Measurements from ENCODE around the gene PTPRJ. TPM values are rescaled to one million over a fixed set of nuclear protein-coding genes. Genes with fewer than 3 reads are reported as not detected.
A peak's percentile ranks its signal among the peaks of the same experiment; 100 is the strongest.

The PTPRJ gene
- total RNA-seq, 2 experiments from 2014 or later: 74.3 to 80.5 TPM

DNA sequence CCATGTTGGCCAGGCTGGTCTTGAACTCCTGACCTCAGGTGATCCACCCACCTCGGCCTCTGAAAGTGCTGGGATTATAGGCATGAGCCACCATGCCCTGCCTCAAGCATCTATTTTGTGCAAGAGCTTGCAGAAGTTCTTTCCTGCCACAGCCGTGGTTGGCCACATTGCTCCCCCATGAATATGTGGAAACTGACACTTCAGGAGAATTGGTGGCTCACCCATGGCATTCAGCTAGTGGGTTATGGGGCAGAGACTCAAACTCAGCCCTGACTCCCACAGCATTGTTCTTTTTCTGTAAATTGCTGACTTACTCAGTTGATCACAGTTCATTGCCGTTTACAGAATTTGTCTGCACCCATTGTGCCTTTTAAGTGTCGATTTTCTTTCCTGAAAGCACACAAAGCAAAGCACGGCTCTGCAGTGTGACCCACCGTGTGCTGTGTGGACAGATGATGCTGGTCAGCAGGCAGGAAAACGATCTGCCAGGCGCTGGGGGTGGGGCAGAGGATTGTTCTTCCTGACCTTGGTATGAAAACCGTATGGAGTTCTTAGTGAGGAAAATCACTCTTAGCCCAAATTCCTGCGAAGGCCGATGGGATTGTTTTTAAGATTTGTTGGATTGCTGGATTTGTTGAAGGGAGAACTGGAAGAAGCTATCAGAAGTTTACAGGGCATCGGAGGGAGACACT, 115.6 kb downstream of the PTPRJ start:
- Mint-ChIP-seq H3K27me3 (no peaks in the 10 kb centered on the region), H3K9me3 (ENCODE audit: low read depth) (no peaks in the 10 kb centered on the region), H3K4me3 (no peak overlapping the region), H3K4me1 (peaks cover 60% of the 10 kb centered on the region), H3K27ac (no peak overlapping the region), H3K36me3 (peaks cover 12% of the 10 kb centered on the region)
- DNase-seq: no peak
- CTCF ChIA-PET: interaction anchor here (1.1 to 1.2 kb wide), 2 partner anchors 12 to 160 kb away, joined by 3 read pairs; no protein-coding TSS in a partner anchor
- ATAC-seq: no peak

DNA sequence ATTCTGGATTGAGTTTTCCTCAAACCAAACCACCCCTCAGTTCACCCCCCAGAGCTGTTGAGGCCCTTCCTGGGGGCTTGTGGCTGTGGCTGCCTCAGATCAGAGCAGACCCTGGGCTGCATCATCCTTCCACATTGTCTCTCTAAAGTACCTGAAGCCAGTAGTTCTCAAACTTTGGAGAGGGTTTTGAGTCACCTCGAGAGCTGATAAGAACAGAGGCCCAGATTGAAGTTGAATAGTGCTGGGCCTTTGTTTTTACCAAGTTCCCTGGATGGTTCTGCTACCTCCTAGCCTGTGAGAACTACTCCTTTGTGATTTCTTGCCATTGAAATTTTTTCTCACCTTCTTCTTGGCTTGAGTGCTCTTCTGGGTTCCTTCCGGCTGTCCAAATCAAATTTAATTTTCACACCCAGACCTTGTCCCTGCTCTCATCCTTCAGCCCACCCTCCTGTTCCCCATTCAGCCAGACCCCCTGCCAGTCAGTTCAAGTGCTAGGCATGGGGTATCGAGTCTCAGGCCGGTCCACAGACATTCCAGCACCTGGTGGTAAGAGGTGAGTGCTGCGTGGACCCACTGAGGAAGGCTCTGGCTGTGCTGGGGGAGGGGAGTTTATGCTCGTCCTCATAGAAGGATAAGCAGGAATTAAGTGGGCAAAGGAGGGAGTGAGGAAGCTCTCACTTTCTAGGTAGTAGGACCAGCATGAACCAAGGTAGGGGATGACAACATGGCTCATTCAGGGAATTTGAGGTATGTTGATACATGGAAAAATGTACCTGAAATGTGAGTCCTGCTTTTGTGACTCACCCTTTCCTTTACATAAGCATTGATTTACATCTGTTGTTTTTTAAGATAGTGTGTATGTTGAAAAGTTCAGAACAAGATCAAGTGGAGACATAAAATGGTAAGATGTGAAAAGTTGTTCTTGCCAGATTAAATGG, 116.5 kb downstream of the PTPRJ start:
- Mint-ChIP-seq H3K27me3 (no peaks in the 10 kb centered on the region), H3K36me3 (peaks cover 10% of the 10 kb centered on the region), H3K4me3 (no peak overlapping the region), H3K4me1 (peaks cover 58% of the 10 kb centered on the region), H3K9me3 (ENCODE audit: low read depth) (no peaks in the 10 kb centered on the region), H3K27ac (peak overlapping the region; percentile 29)
- DNase-seq: no peak
- CTCF ChIA-PET: interaction anchor here (0.7 to 1.8 kb wide), 5 partner anchors 10 to 722 kb away, joined by 3 to 5 read pairs (median 3); no protein-coding TSS in a partner anchor
- ATAC-seq: no peak

DNA sequence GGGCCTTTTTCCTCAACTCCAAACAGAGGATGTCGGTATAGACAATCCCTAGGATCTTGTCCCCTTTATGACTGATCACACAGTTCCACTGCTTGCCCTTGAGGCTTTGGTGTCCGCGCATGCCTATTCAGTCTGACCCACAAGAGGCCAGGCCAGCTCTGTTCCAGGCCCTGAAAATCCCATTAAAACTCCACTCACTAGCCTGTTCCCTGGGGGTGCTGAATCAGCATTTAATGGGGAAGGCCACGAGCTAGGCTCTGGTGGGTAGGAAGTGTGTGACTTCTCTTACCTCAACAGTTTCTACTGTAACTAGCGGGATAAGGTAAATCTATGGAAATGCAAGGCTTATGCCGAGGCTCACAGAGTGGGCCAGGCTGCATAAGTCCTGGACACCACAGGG, 117.7 kb downstream of the PTPRJ start:
- Mint-ChIP-seq H3K4me1 (peaks cover 58% of the 10 kb centered on the region), H3K36me3 (peaks cover 10% of the 10 kb centered on the region), H3K9me3 (ENCODE audit: low read depth) (no peaks in the 10 kb centered on the region), H3K4me3 (no peak overlapping the region), H3K27ac (no peak overlapping the region), H3K27me3 (no peaks in the 10 kb centered on the region)
- DNase-seq: no peak
- CTCF ChIA-PET: interaction anchor here (0.7 to 1.8 kb wide), 4 partner anchors 9 to 724 kb away, joined by 3 to 5 read pairs (median 3); no protein-coding TSS in a partner anchor
- ATAC-seq: no peak

DNA sequence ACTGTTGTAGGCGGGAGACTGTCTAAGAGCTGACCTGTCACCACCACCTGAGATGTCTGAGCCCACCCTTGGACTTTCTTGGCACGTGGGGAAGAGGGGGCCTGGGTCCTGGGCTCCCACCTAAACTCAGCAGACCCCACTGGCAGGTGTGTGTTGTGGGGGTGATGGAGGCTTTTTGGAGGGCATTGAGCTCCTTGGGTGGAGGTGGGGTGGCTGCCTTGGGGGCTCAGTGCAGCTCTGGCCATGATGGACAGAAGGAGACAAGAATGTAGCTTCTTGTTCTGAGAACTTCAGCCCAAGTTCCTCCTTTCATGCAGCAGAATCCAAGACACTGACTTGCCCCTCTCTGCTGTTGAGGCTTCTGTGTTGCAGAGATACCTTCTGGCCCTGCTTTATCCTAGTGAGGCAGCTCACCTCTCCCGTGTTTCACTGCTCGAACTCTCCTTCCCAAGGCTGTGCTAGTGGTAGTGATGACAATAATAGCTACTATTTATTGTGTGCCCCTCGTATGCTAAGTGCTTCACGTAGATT, 119.6 kb downstream of the PTPRJ start:
- ATAC-seq: no peak
- DNase-seq: peak; percentile 31
- peaks cover 44% of the 10 kb centered on the region for H3K4me1 Mint-ChIP-seq
- no peaks in the 10 kb centered on the region for H3K27me3 Mint-ChIP-seq
- no peak overlapping the region for H3K4me3 Mint-ChIP-seq
- no peak overlapping the region for H3K27ac Mint-ChIP-seq
- no peaks in the 10 kb centered on the region for H3K9me3 Mint-ChIP-seq (ENCODE audit: low read depth)
- peaks cover 5% of the 10 kb centered on the region for H3K36me3 Mint-ChIP-seq
- CTCF ChIA-PET: interaction anchor here (0.6 to 1.5 kb wide), 4 partner anchors 8 to 165 kb away, joined by 3 to 6 read pairs (median 5); no protein-coding TSS in a partner anchor

DNA sequence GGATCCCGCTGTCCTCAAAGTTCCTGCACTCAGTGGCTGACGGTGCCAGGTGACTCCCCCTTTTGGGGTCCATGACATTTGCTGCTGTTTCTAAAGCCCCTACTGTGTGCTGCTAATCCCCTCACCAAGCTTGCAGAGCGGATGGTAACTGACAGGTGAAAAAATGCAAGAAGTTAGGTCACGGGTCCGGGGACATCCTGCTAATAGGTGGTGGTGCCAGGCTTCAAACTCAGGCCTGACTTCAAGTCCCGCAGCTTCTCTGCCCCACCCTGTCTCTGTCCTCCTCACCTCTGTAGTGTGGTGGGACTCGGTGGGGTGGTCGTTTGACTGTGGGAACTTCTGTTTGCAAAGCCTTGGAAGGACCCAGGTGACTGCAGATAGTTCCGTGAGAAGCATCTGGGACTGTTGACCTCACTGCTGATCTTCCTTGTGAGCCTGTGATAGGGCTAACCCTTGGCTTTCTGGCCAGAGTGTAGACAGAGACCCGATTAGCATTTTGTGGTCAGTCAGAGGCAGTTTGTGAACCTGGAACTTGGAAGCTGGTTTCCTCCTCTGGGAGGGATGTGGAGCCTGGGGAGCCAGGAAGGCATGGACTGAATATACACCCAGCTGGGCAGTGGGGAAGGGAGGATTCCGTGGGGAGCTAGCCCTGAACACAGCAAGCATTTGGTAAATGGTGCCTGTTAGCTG, 120.8 kb downstream of the PTPRJ start:
- ATAC-seq (no peak), DNase-seq (peak; percentile 35)
- no peaks in the 10 kb centered on the region for H3K27me3 Mint-ChIP-seq
- H3K4me3 Mint-ChIP-seq: no peak overlapping the region
- peaks cover under 1% of the 10 kb centered on the region for H3K36me3 Mint-ChIP-seq
- CTCF ChIA-PET: interaction anchor here (0.7 to 0.9 kb wide), 2 partner anchors 58 to 163 kb away, joined by 3 read pairs; no protein-coding TSS in a partner anchor
- peaks cover 42% of the 10 kb centered on the region for H3K4me1 Mint-ChIP-seq
- no peaks in the 10 kb centered on the region for H3K9me3 Mint-ChIP-seq (ENCODE audit: low read depth)
- H3K27ac Mint-ChIP-seq: no peak overlapping the region

DNA sequence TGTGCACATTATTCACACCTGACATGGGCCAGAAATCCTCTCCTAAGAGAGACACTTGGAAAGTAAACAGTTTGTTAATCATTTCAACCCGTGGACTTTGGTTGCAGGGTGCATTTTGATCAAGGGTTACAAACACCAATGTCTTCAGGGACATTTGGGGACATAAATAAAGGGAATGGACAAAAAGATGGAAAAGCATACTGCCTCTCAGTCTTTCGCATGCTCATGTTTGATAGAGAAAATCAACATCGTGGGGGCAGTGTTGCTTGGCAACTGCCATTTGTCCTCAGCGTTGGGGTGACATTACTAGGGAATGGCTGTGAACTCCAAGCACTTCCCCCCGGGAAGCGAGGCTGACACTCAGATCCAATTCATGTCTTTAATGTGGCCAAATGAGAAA, 121.6 kb downstream of the PTPRJ start:
- CTCF ChIA-PET: no interaction called here

DNA sequence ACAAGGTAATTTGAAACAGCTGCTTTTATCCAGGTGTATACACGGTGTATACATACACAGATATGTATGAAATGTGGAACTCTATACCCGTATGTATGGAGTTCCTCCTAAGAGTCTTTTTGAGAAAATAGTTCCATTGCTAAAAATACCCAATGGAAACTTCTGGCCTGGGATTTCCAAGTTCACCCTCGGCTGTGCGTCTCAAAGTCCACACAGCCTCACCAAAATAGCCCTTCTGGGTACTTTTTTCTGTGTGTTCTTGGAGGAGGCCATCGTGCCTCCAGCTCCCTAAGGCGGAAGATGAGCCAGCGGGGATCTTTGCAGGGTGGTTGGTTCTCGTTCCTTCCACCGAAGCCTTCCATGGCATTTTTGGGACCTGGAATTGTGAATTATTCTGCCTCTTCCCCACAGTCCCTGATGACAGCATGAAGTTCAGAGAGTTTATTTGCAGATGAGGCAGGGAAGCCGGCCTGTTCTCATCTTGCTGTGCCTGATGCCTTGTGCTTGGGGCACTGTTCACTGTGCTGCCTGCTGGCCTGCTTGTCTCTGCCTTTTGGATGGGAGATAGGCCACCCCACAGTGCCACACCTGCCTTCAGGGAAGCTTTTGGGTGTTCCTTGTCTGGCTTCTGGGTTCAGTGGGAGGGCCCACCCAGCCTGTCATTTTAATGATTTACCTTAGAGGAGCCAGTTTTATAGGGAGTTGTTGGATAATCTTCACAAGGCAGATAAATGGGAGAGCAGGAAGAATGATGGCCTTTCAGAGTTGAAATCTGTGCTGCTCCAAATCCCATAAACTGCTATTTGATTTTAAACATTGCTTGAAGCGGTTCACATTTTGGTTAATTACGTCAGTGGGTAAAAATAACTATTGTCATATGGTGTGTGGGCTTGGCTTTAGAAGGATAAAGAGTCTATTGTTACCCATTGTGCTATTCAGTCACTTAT, 123.5 kb downstream of the PTPRJ start:
- peak; percentile 26 for DNase-seq
- peaks cover 55% of the 10 kb centered on the region for H3K4me1 Mint-ChIP-seq

More for the DNA sequence above, 121.6 kb downstream of the PTPRJ start:
- H3K36me3 Mint-ChIP-seq: no peaks in the 10 kb centered on the region
- H3K27me3 Mint-ChIP-seq: no peaks in the 10 kb centered on the region
- peak; percentile 37 for DNase-seq
- peaks cover 41% of the 10 kb centered on the region for H3K4me1 Mint-ChIP-seq
- H3K27ac Mint-ChIP-seq: no peak overlapping the region
- H3K4me3 Mint-ChIP-seq: no peak overlapping the region
- H3K9me3 Mint-ChIP-seq (ENCODE audit: low read depth): no peaks in the 10 kb centered on the region
- no peak for ATAC-seq

DNA sequence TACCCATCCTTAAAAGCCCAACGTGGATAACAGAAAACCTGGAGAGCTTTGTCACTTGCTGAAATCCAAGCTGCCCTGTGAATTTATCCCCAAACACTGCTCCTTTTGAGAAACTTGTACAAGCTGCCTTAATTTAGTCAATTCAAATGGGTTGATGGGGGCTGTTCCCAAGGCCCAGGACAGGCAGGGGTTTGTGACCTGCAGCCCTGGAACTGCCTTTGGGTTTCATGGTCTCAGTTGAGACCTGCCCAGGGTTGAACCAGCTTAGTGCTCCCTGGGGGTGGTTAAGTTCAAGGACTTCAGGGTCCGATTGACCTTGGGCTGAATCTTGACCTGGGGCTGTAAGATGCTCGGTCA, 124.2 kb downstream of the PTPRJ start:
- CTCF ChIA-PET: interaction anchor here (7.9 to 13.6 kb wide), 2 partner anchors 47 to 169 kb away, joined by 65 to 226 read pairs; no protein-coding TSS in a partner anchor
- Mint-ChIP-seq H3K4me1 (peaks cover 58% of the 10 kb centered on the region), H3K4me3 (no peak overlapping the region), H3K27ac (no peak overlapping the region), H3K9me3 (ENCODE audit: low read depth) (no peaks in the 10 kb centered on the region), H3K36me3 (peaks cover 1% of the 10 kb centered on the region), H3K27me3 (no peaks in the 10 kb centered on the region)
- DNase-seq (peak; percentile 37), ATAC-seq (no peak)

More for the DNA sequence above, 123.5 kb downstream of the PTPRJ start:
- H3K27ac Mint-ChIP-seq: peak overlapping the region; percentile 16
- H3K27me3 Mint-ChIP-seq: no peaks in the 10 kb centered on the region
- no peaks in the 10 kb centered on the region for H3K9me3 Mint-ChIP-seq (ENCODE audit: low read depth)
- no peak overlapping the region for H3K4me3 Mint-ChIP-seq
- CTCF ChIA-PET: interaction anchor here (0.6 to 13.6 kb wide), 3 partner anchors 47 to 168 kb away, joined by 3 to 226 read pairs (median 65); no protein-coding TSS in a partner anchor
- ATAC-seq: no peak
- H3K36me3 Mint-ChIP-seq: peaks cover 1% of the 10 kb centered on the region

DNA sequence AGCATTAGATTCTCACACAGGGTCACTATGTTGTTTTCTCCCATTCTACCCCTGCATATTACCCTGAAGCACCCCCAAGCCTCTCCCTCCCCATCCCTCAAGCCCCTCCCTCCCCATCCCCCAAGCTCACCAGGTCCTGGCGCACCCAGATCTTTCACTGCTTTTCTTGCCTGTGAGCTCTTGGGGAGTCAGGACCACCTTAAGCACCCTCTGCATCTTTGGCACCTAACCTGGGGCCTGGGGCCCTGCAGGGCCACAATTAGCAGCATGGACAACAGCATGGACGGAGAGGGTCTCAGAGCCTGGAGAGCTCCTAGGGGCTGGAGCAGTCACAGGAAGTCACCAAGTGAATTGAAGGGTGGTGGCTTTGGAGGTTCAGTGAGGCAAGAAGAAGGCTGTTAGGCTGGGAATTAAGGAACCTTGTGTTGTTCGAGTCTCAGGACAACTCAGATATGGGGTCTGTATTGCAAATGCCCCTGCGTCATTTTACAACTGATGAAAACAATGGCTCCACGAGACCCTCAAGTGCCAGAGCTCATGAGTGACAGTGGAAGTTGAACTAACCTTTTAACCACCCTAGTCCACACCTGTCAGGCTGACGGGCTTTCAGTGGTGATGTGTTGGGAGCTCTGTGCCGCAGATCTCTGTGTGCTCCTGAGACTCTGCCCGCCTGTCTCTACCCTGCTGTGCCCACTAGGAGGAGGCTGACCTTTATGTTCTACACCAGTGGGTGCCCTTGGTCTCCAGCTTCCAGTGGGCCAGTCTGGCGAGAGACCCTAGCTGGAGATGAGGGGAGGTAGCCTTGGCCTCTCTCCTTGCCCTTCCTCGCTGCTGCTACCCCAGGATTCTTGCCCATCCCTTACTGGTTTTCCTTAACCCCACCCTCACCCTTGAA, 125.0 kb downstream of the PTPRJ start:
- DNase-seq (no peak), ATAC-seq (no peak)
- peaks cover 60% of the 10 kb centered on the region for H3K4me1 Mint-ChIP-seq
- no peak overlapping the region for H3K27ac Mint-ChIP-seq
- peaks cover 1% of the 10 kb centered on the region for H3K36me3 Mint-ChIP-seq
- no peak overlapping the region for H3K4me3 Mint-ChIP-seq
- no peaks in the 10 kb centered on the region for H3K9me3 Mint-ChIP-seq (ENCODE audit: low read depth)
- H3K27me3 Mint-ChIP-seq: no peaks in the 10 kb centered on the region
- CTCF ChIA-PET: interaction anchor here (0.8 to 13.6 kb wide), 4 partner anchors 48 to 169 kb away, joined by 3 to 226 read pairs (median 34); no protein-coding TSS in a partner anchor

DNA sequence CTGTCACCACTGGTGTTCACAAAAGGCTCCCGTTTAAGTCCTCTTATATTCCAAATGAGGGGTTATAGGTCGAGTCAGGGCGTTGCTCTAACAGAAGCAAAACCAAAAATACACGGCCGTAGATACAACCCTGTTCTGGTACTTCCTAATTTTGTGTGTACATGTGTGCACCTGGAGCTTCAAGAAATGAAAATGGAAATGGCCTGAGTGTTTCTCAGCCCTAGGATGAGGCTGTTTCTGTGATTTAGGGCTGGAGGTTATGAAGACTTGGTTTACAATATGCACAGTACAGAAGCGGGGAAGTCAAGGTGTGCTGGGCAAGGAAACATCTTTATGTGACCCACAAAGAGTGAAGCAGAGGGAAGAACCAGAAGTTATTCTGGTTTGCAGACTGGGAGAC, 125.8 kb downstream of the PTPRJ start:
- Mint-ChIP-seq H3K27me3 (no peaks in the 10 kb centered on the region), H3K27ac (no peak overlapping the region), H3K4me1 (peaks cover 62% of the 10 kb centered on the region), H3K9me3 (ENCODE audit: low read depth) (no peaks in the 10 kb centered on the region), H3K36me3 (peaks cover 3% of the 10 kb centered on the region), H3K4me3 (no peak overlapping the region)
- CTCF ChIA-PET: interaction anchor here (0.8 to 13.6 kb wide), 4 partner anchors 49 to 170 kb away, joined by 3 to 226 read pairs (median 34); no protein-coding TSS in a partner anchor
- no peak for DNase-seq
- no peak for ATAC-seq

DNA sequence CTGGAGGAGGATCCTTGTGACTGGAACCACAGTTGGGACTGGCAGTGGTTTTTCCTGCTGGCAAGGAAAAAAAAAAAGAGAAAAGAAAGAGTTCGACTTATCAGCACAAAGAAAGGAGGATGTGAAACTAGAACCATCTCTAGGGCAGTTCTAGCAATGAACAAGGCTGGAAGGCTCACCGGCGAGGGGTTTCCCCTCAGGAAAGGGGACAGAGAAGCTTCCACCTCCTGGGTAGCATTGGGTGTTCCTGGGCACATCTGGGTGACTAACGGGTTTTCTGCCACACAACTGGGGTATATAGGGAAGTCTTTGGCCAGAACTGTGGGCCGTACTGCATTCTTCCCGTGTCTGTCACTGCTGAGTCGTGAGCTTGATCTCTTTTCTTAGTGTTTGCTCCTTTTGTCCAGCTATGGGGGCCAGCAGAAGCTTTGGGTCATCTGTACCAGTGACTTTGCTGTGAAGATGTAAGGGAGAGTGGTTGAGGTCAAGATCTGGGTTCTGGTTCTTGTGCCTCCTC, 126.9 kb downstream of the PTPRJ start:
- peak; percentile 50 for DNase-seq
- Mint-ChIP-seq H3K4me3 (peak overlapping the region; percentile 23), H3K4me1 (peaks cover 55% of the 10 kb centered on the region), H3K27me3 (no peaks in the 10 kb centered on the region), H3K36me3 (peaks cover 10% of the 10 kb centered on the region), H3K9me3 (ENCODE audit: low read depth) (no peaks in the 10 kb centered on the region), H3K27ac (peak overlapping the region; percentile 69)
- CTCF ChIA-PET: interaction anchor here (0.6 to 13.6 kb wide), 15 partner anchors 10 to 259 kb away, joined by 3 to 226 read pairs (median 5); partner anchors contain the start of gene NUP160
- peak; percentile 11 for ATAC-seq

Measured in activated CD8-positive, alpha-beta memory T cell treated with anti-CD3 and anti-CD28 coated beads, Interleukin-2, amount 10 ng/mL, durations not matched to agents 7 days and 5 days (primary cell).